T-helper 2 cell treated with Interferon-gamma antibody and Interleukin-4, amounts not matched to agents 5 μg/mL and 100 μg/mL, for 36 hours (primary cell): ENCODE results near the gene PTPRK.
A peak's percentile ranks its signal among the peaks of the same experiment; 100 is the strongest.

Experiments
- DNase-seq: peaks from one replicate; pipeline ENCODE4 v3.0.0; 2021; ENCODE audit warnings: low spot score
- H3K27ac Mint-ChIP-seq: one replicate; pipeline ENCODE4 v1.8.0; 2021; ENCODE audit warnings: mild to moderate bottlenecking, mixed read lengths
- H3K27me3 Mint-ChIP-seq: one replicate; pipeline ENCODE4 v1.8.0; 2021; ENCODE audit warnings: low read depth, mixed read lengths
- H3K36me3 Mint-ChIP-seq: one replicate; pipeline ENCODE4 v1.8.0; 2021; ENCODE audit warnings: low read depth, mixed read lengths
- H3K4me1 Mint-ChIP-seq: one replicate; pipeline ENCODE4 v1.8.0; 2021; ENCODE audit warnings: low read depth, mixed read lengths
- H3K4me3 Mint-ChIP-seq: one replicate; pipeline ENCODE4 v1.8.0; 2022; ENCODE audit warnings: mild to moderate bottlenecking, moderate library complexity, mixed read lengths
- H3K9me3 Mint-ChIP-seq: one replicate; pipeline ENCODE4 v1.8.0; 2021; ENCODE audit warnings: mixed read lengths

PTPRK gene

GRCh38 chr6:128526152-128526914, 5.9 kb upstream of the PTPRK start:
- Mint-ChIP-seq H3K36me3 (no peaks in the 10 kb centered on the region), H3K27ac (no peak overlapping the region), H3K4me1 (no peaks in the 10 kb centered on the region), H3K27me3 (peaks cover 27% of the 10 kb centered on the region), H3K9me3 (no peaks in the 10 kb centered on the region), H3K4me3 (no peak overlapping the region)
- DNase-seq: no peak

- no peak for DNase-seq
- Mint-ChIP-seq H3K4me1 (no peaks in the 10 kb centered on the region), H3K27ac (no peak overlapping the region), H3K36me3 (no peaks in the 10 kb centered on the region), H3K27me3 (peaks cover 32% of the 10 kb centered on the region), H3K4me3 (no peak overlapping the region), H3K9me3 (no peaks in the 10 kb centered on the region)
Observed at GRCh38 chr6:128525406-128525805, 5.0 kb upstream of the PTPRK start.

GRCh38 chr6:128521282-128521632, 858 bp upstream of the PTPRK start:
- peaks cover 68% of the 10 kb centered on the region for H3K27me3 Mint-ChIP-seq
- H3K36me3 Mint-ChIP-seq: no peaks in the 10 kb centered on the region
- peak overlapping the region; percentile 67 for H3K4me3 Mint-ChIP-seq
- no peak overlapping the region for H3K27ac Mint-ChIP-seq
- peaks cover 19% of the 10 kb centered on the region for H3K4me1 Mint-ChIP-seq
- no peaks in the 10 kb centered on the region for H3K9me3 Mint-ChIP-seq
- DNase-seq: no peak

GRCh38 chr6:128519931-128520435, 416 bp downstream of the PTPRK start:
- H3K4me3 Mint-ChIP-seq: peak overlapping the region; percentile 90
- DNase-seq: peak; percentile 13
- peak overlapping the region; percentile 78 for H3K27ac Mint-ChIP-seq
- no peaks in the 10 kb centered on the region for H3K9me3 Mint-ChIP-seq
- no peaks in the 10 kb centered on the region for H3K36me3 Mint-ChIP-seq
- peaks cover 19% of the 10 kb centered on the region for H3K4me1 Mint-ChIP-seq
- H3K27me3 Mint-ChIP-seq: peaks cover 75% of the 10 kb centered on the region

- H3K36me3 Mint-ChIP-seq: no peaks in the 10 kb centered on the region
- H3K27ac Mint-ChIP-seq: peak overlapping the region; percentile 78
- H3K27me3 Mint-ChIP-seq: peaks cover 76% of the 10 kb centered on the region
Observed at GRCh38 chr6:128519132-128519930, 1.1 kb downstream of the PTPRK start.

GRCh38 chr6:128518434-128519131, 1.8 kb downstream of the PTPRK start:
- Mint-ChIP-seq H3K36me3 (no peaks in the 10 kb centered on the region), H3K27me3 (peaks cover 80% of the 10 kb centered on the region), H3K4me3 (peak overlapping the region; percentile 90), H3K4me1 (peaks cover 19% of the 10 kb centered on the region), H3K9me3 (no peaks in the 10 kb centered on the region), H3K27ac (no peak overlapping the region)
- no peak for DNase-seq

More at GRCh38 chr6:128519132-128519930, 1.1 kb downstream of the PTPRK start:
- H3K9me3 Mint-ChIP-seq: no peaks in the 10 kb centered on the region
- DNase-seq: peak; percentile 11
- H3K4me3 Mint-ChIP-seq: peak overlapping the region; percentile 90
- peaks cover 19% of the 10 kb centered on the region for H3K4me1 Mint-ChIP-seq

GRCh38 chr6:128517124-128517523, 3.3 kb downstream of the PTPRK start:
- DNase-seq: no peak
- Mint-ChIP-seq H3K27me3 (peaks cover 67% of the 10 kb centered on the region), H3K9me3 (no peaks in the 10 kb centered on the region), H3K27ac (no peak overlapping the region), H3K4me3 (no peak overlapping the region), H3K4me1 (peaks cover 19% of the 10 kb centered on the region), H3K36me3 (no peaks in the 10 kb centered on the region)

- H3K9me3 Mint-ChIP-seq: no peaks in the 10 kb centered on the region
- H3K27ac Mint-ChIP-seq: no peak overlapping the region
- no peak for DNase-seq
- no peak overlapping the region for H3K4me3 Mint-ChIP-seq
- peaks cover 62% of the 10 kb centered on the region for H3K27me3 Mint-ChIP-seq
- peaks cover 19% of the 10 kb centered on the region for H3K4me1 Mint-ChIP-seq
- H3K36me3 Mint-ChIP-seq: no peaks in the 10 kb centered on the region
Observed at GRCh38 chr6:128516514-128516898, 3.9 kb downstream of the PTPRK start.

GRCh38 chr6:128515550-128516513, 4.6 kb downstream of the PTPRK start:
- Mint-ChIP-seq H3K36me3 (no peaks in the 10 kb centered on the region), H3K27ac (no peak overlapping the region), H3K27me3 (peaks cover 59% of the 10 kb centered on the region), H3K4me3 (no peak overlapping the region), H3K4me1 (peaks cover 19% of the 10 kb centered on the region), H3K9me3 (no peaks in the 10 kb centered on the region)
- no peak for DNase-seq

- Mint-ChIP-seq H3K27me3 (peaks cover 48% of the 10 kb centered on the region), H3K9me3 (no peaks in the 10 kb centered on the region)
Observed at GRCh38 chr6:128513878-128514277, 6.5 kb downstream of the PTPRK start.

GRCh38 chr6:128512296-128512695, 8.1 kb downstream of the PTPRK start:
- Mint-ChIP-seq H3K27ac (no peak overlapping the region), H3K4me3 (no peak overlapping the region), H3K27me3 (peaks cover 34% of the 10 kb centered on the region), H3K9me3 (no peaks in the 10 kb centered on the region), H3K36me3 (no peaks in the 10 kb centered on the region), H3K4me1 (peaks cover 2% of the 10 kb centered on the region)
- DNase-seq: no peak

More at GRCh38 chr6:128513878-128514277, 6.5 kb downstream of the PTPRK start:
- H3K4me1 Mint-ChIP-seq: peaks cover 10% of the 10 kb centered on the region
- no peak for DNase-seq
- H3K27ac Mint-ChIP-seq: no peak overlapping the region
- no peaks in the 10 kb centered on the region for H3K36me3 Mint-ChIP-seq
- no peak overlapping the region for H3K4me3 Mint-ChIP-seq

- no peaks in the 10 kb centered on the region for H3K36me3 Mint-ChIP-seq
- H3K27ac Mint-ChIP-seq: no peak overlapping the region
- peaks cover 2% of the 10 kb centered on the region for H3K4me1 Mint-ChIP-seq
- peaks cover 26% of the 10 kb centered on the region for H3K27me3 Mint-ChIP-seq
- H3K9me3 Mint-ChIP-seq: no peaks in the 10 kb centered on the region
- no peak overlapping the region for H3K4me3 Mint-ChIP-seq
- no peak for DNase-seq
Observed at GRCh38 chr6:128511506-128511905, 8.9 kb downstream of the PTPRK start.

GRCh38 chr6:128509709-128510108, 10.7 kb downstream of the PTPRK start:
- Mint-ChIP-seq H3K9me3 (no peaks in the 10 kb centered on the region), H3K27ac (no peak overlapping the region), H3K36me3 (no peaks in the 10 kb centered on the region), H3K4me3 (no peak overlapping the region), H3K27me3 (peaks cover 12% of the 10 kb centered on the region), H3K4me1 (peaks cover 2% of the 10 kb centered on the region)
- no peak for DNase-seq
